ENCODE results near the gene RAB1B. TPM values are rescaled to one million over a fixed set of nuclear protein-coding genes. Genes with fewer than 3 reads are reported as not detected.
A peak's percentile ranks its signal among the peaks of the same experiment; 100 is the strongest.

Gene RAB1B
- total RNA-seq, 4 donors from 2014 or later = 89.8 to 141 (median 131) TPM

DNA sequence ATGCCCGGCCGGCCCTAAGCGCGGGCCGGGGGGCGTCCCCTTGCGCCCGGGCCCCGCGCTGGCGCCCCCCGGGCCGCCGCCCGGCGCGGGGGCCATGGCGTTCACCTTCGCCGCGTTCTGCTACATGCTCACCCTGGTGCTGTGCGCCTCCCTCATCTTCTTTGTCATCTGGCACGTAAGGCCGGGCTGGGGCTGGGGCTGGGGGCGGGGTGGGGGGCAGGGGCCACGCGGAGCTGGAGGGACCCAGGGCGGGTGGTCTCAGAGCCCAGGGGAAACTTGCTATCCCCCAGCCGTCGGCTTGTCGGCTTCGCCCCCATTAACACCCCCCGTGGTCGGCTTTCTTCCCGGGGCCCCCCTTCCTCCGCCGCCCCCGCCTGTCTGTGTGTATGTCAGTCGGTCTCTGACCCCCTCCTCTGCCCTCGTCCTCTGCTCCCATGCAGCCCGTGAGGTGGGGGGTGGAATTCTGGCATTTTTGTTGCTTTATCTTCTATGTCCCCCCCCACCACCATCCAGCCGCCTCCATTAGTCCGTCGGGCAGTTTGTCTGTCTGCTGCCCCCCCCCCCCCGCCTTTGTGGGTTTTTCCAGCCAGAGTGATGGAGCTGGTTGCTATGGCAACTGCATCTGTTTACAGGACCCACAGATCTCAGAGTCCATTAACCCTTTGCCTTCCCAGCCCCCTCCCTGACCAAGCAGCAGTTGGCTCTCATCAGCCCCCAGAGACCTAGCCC, 10.1 kb downstream of the RAB1B start:
- H3K4me3 ChIP-seq = peak overlapping the region in 2 of 4 donors; percentile 16 to 34
- 12% methylated on average over 22 of the region's 45 CpGs; no CpG with 5 or more reads in 1 of the 2 donors for WGBS, 2 donors (ENCODE audit: low coverage in 1 of 2)
- in situ Hi-C loops (cut with MboI; ENCODE audit: low pct_ligation_motif_present in 1 of 4, low pct_unique_long_range_greater_than_20kb in 1 of 4, low sequenced_read_pairs in 3 of 4) = no loop called here
- TF ChIP-seq POLR2A (IDR thresholded peaks at IDR 0.05) (no peak), EP300 (IDR thresholded peaks at IDR 0.05; ENCODE audit: low read depth) (no peak), POLR2AphosphoS5 (IDR thresholded peaks at IDR 0.05) (no peak)
- TF ChIP-seq, protein P1, sequence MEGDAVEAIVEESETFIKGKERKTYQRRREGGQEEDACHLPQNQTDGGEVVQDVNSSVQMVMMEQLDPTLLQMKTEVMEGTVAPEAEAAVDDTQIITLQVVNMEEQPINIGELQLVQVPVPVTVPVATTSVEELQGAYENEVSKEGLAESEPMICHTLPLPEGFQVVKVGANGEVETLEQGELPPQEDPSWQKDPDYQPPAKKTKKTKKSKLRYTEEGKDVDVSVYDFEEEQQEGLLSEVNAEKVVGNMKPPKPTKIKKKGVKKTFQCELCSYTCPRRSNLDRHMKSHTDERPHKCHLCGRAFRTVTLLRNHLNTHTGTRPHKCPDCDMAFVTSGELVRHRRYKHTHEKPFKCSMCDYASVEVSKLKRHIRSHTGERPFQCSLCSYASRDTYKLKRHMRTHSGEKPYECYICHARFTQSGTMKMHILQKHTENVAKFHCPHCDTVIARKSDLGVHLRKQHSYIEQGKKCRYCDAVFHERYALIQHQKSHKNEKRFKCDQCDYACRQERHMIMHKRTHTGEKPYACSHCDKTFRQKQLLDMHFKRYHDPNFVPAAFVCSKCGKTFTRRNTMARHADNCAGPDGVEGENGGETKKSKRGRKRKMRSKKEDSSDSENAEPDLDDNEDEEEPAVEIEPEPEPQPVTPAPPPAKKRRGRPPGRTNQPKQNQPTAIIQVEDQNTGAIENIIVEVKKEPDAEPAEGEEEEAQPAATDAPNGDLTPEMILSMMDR (IDR thresholded peaks at IDR 0.05) = no peak
- H3K36me3 ChIP-seq = peaks cover 0 to 22% (median 11%) of the 10 kb centered on the region in 4 donors
- no peaks in the 10 kb centered on the region for H3K27me3 ChIP-seq
- intact Hi-C loops (cut with DNase I; ENCODE audit: low total_unique reads) = no loop called here
- H3K9me3 ChIP-seq = no peaks in the 10 kb centered on the region
- peaks cover 8 to 22% (median 17%) of the 10 kb centered on the region in 4 donors for H3K4me1 ChIP-seq
- H3K27ac ChIP-seq = no peak overlapping the region
- no peak for DNase-seq

DNA sequence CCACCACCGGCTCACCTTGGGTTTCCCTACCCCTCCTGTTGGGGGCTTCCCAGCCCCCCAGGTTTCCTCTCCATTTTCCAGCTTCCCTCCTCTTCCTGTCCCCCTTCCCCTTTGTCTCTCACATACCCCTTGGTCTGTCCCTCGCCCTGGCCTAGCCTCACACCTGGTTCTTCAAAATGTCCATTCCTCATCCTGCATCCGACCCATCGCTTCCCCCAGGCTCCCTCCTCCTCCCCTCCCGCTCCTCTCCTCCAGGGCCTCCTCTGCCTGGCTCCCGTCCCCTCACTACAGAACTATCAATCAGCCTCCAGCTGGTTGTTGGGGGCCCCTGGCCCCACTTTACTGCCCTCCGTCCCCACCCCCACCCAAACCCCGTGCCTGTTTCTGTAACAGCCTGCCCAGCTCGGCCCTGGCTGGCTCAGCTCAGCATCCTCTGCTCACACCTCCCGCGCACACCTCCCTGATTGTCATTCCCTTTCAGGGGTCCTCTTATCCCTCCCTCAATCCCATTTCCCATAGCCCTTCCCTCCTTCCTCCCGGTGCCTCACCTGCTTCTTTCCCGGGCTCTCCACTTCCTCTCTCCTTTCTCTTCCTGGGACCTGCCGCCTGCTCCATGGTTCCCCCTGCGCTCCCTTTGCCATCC, 10.8 kb downstream of the RAB1B start:
- Histone ChIP-seq H3K36me3 (peaks cover 0 to 15% (median 6%) of the 10 kb centered on the region in 4 donors), H3K4me1 (peaks cover 8 to 22% (median 17%) of the 10 kb centered on the region in 4 donors), H3K4me3 (no peak overlapping the region), H3K9me3 (no peaks in the 10 kb centered on the region), H3K27ac (no peak overlapping the region), H3K27me3 (no peaks in the 10 kb centered on the region)
- intact Hi-C loops (cut with DNase I; ENCODE audit: low total_unique reads) = no loop called here
- in situ Hi-C loops (cut with MboI; ENCODE audit: low pct_ligation_motif_present in 1 of 4, low pct_unique_long_range_greater_than_20kb in 1 of 4, low sequenced_read_pairs in 3 of 4) = no loop called here
- 72 to 81% methylated on average over 10 to 15 of the region's 15 CpGs for WGBS, 2 donors (ENCODE audit: low coverage in 1 of 2)
- no peak for DNase-seq
- TF ChIP-seq POLR2AphosphoS5 (IDR thresholded peaks at IDR 0.05) = no peak
- TF ChIP-seq, protein P1 (IDR thresholded peaks at IDR 0.05) = no peak

DNA sequence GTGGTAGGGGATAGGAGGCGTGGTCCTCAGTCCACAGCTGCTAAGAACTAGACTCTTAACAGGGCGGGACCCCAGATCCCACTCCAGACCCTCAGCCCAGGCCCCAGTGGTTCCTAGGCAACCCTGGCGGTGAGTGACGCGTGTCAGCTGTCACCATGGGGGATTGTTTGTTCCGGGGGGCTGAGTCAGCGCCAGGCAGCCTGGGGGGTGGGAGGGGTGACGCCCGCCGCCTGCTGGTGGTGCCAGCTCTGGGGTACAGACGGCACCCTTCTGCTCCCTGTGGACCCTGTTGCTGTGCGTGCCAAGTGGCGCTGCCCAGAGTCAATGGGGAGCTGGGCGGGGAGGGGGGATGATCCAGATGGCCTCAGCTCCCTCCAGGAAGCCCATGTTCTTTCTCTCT, 12.0 kb downstream of the RAB1B start:
- H3K4me1 ChIP-seq = peaks cover 8 to 22% (median 17%) of the 10 kb centered on the region in 4 donors
- peaks cover 0 to 5% (median under 1%) of the 10 kb centered on the region in 4 donors for H3K36me3 ChIP-seq
- WGBS, 2 donors (ENCODE audit: low coverage in 1 of 2) = 80% methylated on average over 5 of the region's 14 CpGs; no CpG with 5 or more reads in 1 of the 2 donors
- TF ChIP-seq POLR2AphosphoS5 (IDR thresholded peaks at IDR 0.05) (no peak), EP300 (IDR thresholded peaks at IDR 0.05; ENCODE audit: low read depth) (no peak), POLR2A (IDR thresholded peaks at IDR 0.05) (no peak)
- TF ChIP-seq, protein P1 (IDR thresholded peaks at IDR 0.05) = no peak
- in situ Hi-C loops (cut with MboI; ENCODE audit: low pct_ligation_motif_present in 1 of 4, low pct_unique_long_range_greater_than_20kb in 1 of 4, low sequenced_read_pairs in 3 of 4) = loop anchor here in 1 of 4 donors (10.0 kb wide), 1 partner anchor 56 kb away; no protein-coding TSS in a partner anchor
- intact Hi-C loops (cut with DNase I; ENCODE audit: low total_unique reads) = loop anchor here (10.0 kb wide), 1 partner anchor 56 kb away; no protein-coding TSS in a partner anchor
- no peaks in the 10 kb centered on the region for H3K9me3 ChIP-seq
- no peaks in the 10 kb centered on the region for H3K27me3 ChIP-seq
- H3K4me3 ChIP-seq = no peak overlapping the region
- no peak overlapping the region for H3K27ac ChIP-seq
- no peak for DNase-seq

DNA sequence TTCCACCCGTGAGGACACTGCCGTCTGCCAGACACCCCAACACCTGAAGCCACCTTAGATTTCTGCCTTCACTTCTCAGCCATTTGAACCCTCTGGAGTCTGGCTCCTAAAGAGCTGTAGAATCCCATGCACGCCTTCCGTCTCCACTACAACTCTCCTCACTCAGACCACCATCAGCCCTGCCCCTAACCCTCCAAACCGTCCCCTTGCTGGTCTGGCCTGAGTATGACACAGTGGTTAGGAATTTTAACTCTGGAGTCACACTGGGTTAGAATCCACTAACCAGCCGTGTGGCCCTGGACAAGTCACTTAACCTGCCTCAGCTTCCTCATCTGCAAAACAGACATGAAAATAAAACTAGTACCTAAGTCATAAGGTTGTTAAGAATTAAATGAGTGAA, 12.6 kb downstream of the RAB1B start:
- Histone ChIP-seq H3K27me3 (no peaks in the 10 kb centered on the region), H3K4me3 (no peak overlapping the region), H3K36me3 (no peaks in the 10 kb centered on the region), H3K9me3 (no peaks in the 10 kb centered on the region), H3K4me1 (peaks cover 8 to 22% (median 17%) of the 10 kb centered on the region in 4 donors), H3K27ac (no peak overlapping the region)
- in situ Hi-C loops (cut with MboI; ENCODE audit: low pct_ligation_motif_present in 1 of 4, low pct_unique_long_range_greater_than_20kb in 1 of 4, low sequenced_read_pairs in 3 of 4) = loop anchor here in 1 of 4 donors (10.0 kb wide), 1 partner anchor 56 kb away; no protein-coding TSS in a partner anchor
- WGBS, 2 donors (ENCODE audit: low coverage in 1 of 2) = 91% methylated on average over 6 of the region's 6 CpGs; no CpG with 5 or more reads in 1 of the 2 donors
- intact Hi-C loops (cut with DNase I; ENCODE audit: low total_unique reads) = loop anchor here (10.0 kb wide), 1 partner anchor 56 kb away; no protein-coding TSS in a partner anchor
- no peak for DNase-seq
- TF ChIP-seq POLR2A (IDR thresholded peaks at IDR 0.05) = no peak
- TF ChIP-seq, protein P1 (IDR thresholded peaks at IDR 0.05) = no peak
- TF ChIP-seq POLR2AphosphoS5 (IDR thresholded peaks at IDR 0.05) = no peak
- TF ChIP-seq EP300 (IDR thresholded peaks at IDR 0.05; ENCODE audit: low read depth) = no peak

All from transverse colon (tissue), 4 donors.